ENCODE results near the gene MED1. TPM values are rescaled to one million over a fixed set of nuclear protein-coding genes. Genes with fewer than 3 reads are reported as not detected.
"Not testable (repeated sequence)": the region's sequence is repeated elsewhere in the genome, so short reads cannot be mapped to it uniquely, and the experiment has no call there.

The MED1 gene
- total RNA-seq (10 to 100 TPM; 24.7 to 28.7 TPM), total RNA-seq (50.3 to 280 (median 135) reads per million in 172 experiments)
- 42.3 TPM for polyA plus RNA-seq (2013, experiment 1 of 2)
- polyA plus RNA-seq (2013, experiment 2 of 2): 49.8 TPM

GRCh38 chr17:39450847-39451581, at the start of gene MED1:
Gene MED1 (minus strand): TSS chr17:39451263. CDS start chr17:39451062, 201 bp downstream.
- peaks cover 28% of the 10 kb centered on the region for H3K36me3 Mint-ChIP-seq (ENCODE audit: low read depth)
- Histone ChIP-seq H3K4me1 (ENCODE audit: insufficient read depth, low read length) (peaks cover 22% of the 10 kb centered on the region), H3K27ac (ENCODE audit: low read depth in 1 of 2, low read length in 2 of 2) (peak within 1 kb of the TSS; percentile 80 to 82), H3K4me3 (ENCODE audit: low read length) (peak within 1 kb of the TSS; percentile 75), H3K36me3 (ENCODE audit: insufficient read depth, low read length) (peaks cover 13% of the 10 kb centered on the region), H3K27me3 (ENCODE audit: control insufficient read depth in 1 of 2, insufficient read depth in 2 of 2, low read length in 2 of 2) (no peaks in the 10 kb centered on the region), H3K9me3 (ENCODE audit: control insufficient read depth in 1 of 2, insufficient read depth in 1 of 2, low read length in 2 of 2) (no peaks in the 10 kb centered on the region)
- peak; percentile 80 to 98 (median 86) for DNase-seq
- POLR2A ChIA-PET: interaction anchor here (0.6 to 5.0 kb wide), 11 partner anchors 10 to 1209 kb away, joined by 3 to 204 read pairs (median 4); partner anchors contain the start of genes CDK12, FBXL20, LRRC3C and ORMDL3
- H3K27me3 Mint-ChIP-seq: no peaks in the 10 kb centered on the region
- H3K9me3 Mint-ChIP-seq: no peaks in the 10 kb centered on the region
- no peak for TF ChIP-seq CTCF (IDR thresholded peaks at IDR 0.05)
- peak within 1 kb of the TSS; percentile 99 for H3K4me3 Mint-ChIP-seq
- peaks cover 29% of the 10 kb centered on the region for H3K4me1 Mint-ChIP-seq (ENCODE audit: low read depth)
- H3K27ac Mint-ChIP-seq: peak within 1 kb of the TSS; percentile 99
- ATAC-seq (ENCODE audit: poor library complexity): peak; percentile 92
- intact Hi-C loops (cut with DNase I, micrococcal nuclease): loop anchor here (1.0 to 10.0 kb wide), 3 partner anchors 10 to 474 kb away; partner anchors contain the start of genes CDK12 (in 2 of the 2), FBXL20 (in 1 of the 2), LRRC3C (in 1 of the 2) and ORMDL3 (in 1 of the 2)
- CTCF ChIA-PET: interaction anchor here (0.6 to 1.5 kb wide), 4 partner anchors 11 to 477 kb away, joined by 3 to 6 read pairs (median 3); partner anchors contain the start of genes CDK12, LRRC3C and ORMDL3

GRCh38 chr17:39496921-39497320, 45.9 kb upstream of the MED1 start:
- not testable (repeated sequence) for H3K27me3 ChIP-seq (ENCODE audit: control insufficient read depth in 1 of 2, insufficient read depth in 2 of 2, low read length in 2 of 2); ATAC-seq (ENCODE audit: poor library complexity)
- H3K36me3 Mint-ChIP-seq (ENCODE audit: low read depth): peaks cover 79% of the 10 kb centered on the region

DNA sequence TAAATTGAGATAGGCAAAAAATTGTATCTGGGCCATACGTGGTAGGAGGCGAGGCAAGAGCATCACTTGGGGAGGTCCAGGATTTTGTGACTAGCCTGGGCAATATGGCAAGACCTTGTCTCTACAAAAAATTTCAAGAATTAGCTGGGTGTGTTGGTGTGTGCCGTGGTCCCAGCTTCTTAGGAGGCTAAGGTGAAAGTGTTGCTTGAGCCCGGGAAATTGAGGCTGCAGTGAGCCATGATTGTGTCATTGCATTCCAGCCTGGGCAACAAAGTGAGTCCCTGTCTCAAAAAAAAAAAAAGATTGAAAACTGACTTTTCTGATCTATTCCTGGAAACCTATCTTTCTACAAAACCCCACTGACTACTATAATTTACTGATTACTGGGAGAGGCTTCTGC, 36.9 kb upstream of the MED1 start:
- peaks cover 31% of the 10 kb centered on the region for H3K36me3 ChIP-seq (ENCODE audit: insufficient read depth, low read length)
- no peak overlapping the region for H3K4me3 Mint-ChIP-seq
- no peak for ATAC-seq (ENCODE audit: poor library complexity)
- DNase-seq: no peak
- POLR2A ChIA-PET: interaction anchor here (0.7 to 1.3 kb wide), 2 partner anchors 27 to 116 kb away, joined by 3 to 4 read pairs; partner anchors contain the start of gene CDK12
- H3K4me1 Mint-ChIP-seq (ENCODE audit: low read depth): peaks cover 13% of the 10 kb centered on the region
- no peaks in the 10 kb centered on the region for H3K9me3 ChIP-seq (ENCODE audit: control insufficient read depth in 1 of 2, insufficient read depth in 1 of 2, low read length in 2 of 2)
- H3K27ac Mint-ChIP-seq: no peak overlapping the region
- TF ChIP-seq CTCF (IDR thresholded peaks at IDR 0.05): no peak
- H3K27me3 Mint-ChIP-seq: no peaks in the 10 kb centered on the region
- H3K36me3 Mint-ChIP-seq (ENCODE audit: low read depth): peaks cover 47% of the 10 kb centered on the region
- H3K4me1 ChIP-seq (ENCODE audit: insufficient read depth, low read length): no peaks in the 10 kb centered on the region
- no peak overlapping the region for H3K4me3 ChIP-seq (ENCODE audit: low read length)
- CTCF ChIA-PET: no interaction called here
- H3K27me3 ChIP-seq (ENCODE audit: control insufficient read depth in 1 of 2, insufficient read depth in 2 of 2, low read length in 2 of 2): no peaks in the 10 kb centered on the region
- intact Hi-C loops (cut with DNase I, micrococcal nuclease): no loop called here
- H3K9me3 Mint-ChIP-seq: no peaks in the 10 kb centered on the region
- H3K27ac ChIP-seq (ENCODE audit: low read depth in 1 of 2, low read length in 2 of 2): no peak overlapping the region

More at GRCh38 chr17:39496921-39497320, 45.9 kb upstream of the MED1 start:
- H3K4me3 ChIP-seq (ENCODE audit: low read length); intact Hi-C loops (cut with DNase I, micrococcal nuclease); H3K27ac ChIP-seq (ENCODE audit: low read depth in 1 of 2, low read length in 2 of 2); DNase-seq; H3K9me3 ChIP-seq (ENCODE audit: control insufficient read depth in 1 of 2, insufficient read depth in 1 of 2, low read length in 2 of 2); H3K27me3 Mint-ChIP-seq; H3K4me3 Mint-ChIP-seq; H3K4me1 Mint-ChIP-seq (ENCODE audit: low read depth); H3K4me1 ChIP-seq (ENCODE audit: insufficient read depth, low read length); H3K27ac Mint-ChIP-seq; POLR2A ChIA-PET; H3K9me3 Mint-ChIP-seq: not testable (repeated sequence)
- CTCF ChIA-PET: interaction anchor here (0.6 kb wide), 2 partner anchors 32 kb away, joined by 3 to 4 read pairs; no protein-coding TSS in a partner anchor
- peaks cover 84% of the 10 kb centered on the region for H3K36me3 ChIP-seq (ENCODE audit: insufficient read depth, low read length)

GRCh38 chr17:39487490-39487889, 36.4 kb upstream of the MED1 start:
- intact Hi-C loops (cut with DNase I, micrococcal nuclease); H3K4me3 Mint-ChIP-seq; H3K9me3 ChIP-seq (ENCODE audit: control insufficient read depth in 1 of 2, insufficient read depth in 1 of 2, low read length in 2 of 2); H3K4me3 ChIP-seq (ENCODE audit: low read length); CTCF ChIA-PET; H3K27me3 ChIP-seq (ENCODE audit: control insufficient read depth in 1 of 2, insufficient read depth in 2 of 2, low read length in 2 of 2); H3K27ac Mint-ChIP-seq; H3K9me3 Mint-ChIP-seq; DNase-seq; H3K27me3 Mint-ChIP-seq; H3K4me1 ChIP-seq (ENCODE audit: insufficient read depth, low read length); ATAC-seq (ENCODE audit: poor library complexity); H3K27ac ChIP-seq (ENCODE audit: low read depth in 1 of 2, low read length in 2 of 2): not testable (repeated sequence)
- peaks cover 13% of the 10 kb centered on the region for H3K4me1 Mint-ChIP-seq (ENCODE audit: low read depth)
- H3K36me3 Mint-ChIP-seq (ENCODE audit: low read depth): peaks cover 43% of the 10 kb centered on the region
- H3K36me3 ChIP-seq (ENCODE audit: insufficient read depth, low read length): peaks cover 26% of the 10 kb centered on the region
- POLR2A ChIA-PET: interaction anchor here (0.7 to 1.3 kb wide), 2 partner anchors 26 to 116 kb away, joined by 3 to 4 read pairs; partner anchors contain the start of gene CDK12
